Measurements from ENCODE around the gene BTG2.
"Not testable (repeated sequence)": the region's sequence is repeated elsewhere in the genome, so short reads cannot be mapped to it uniquely, and the experiment has no call there.

BTG2 gene

DNA sequence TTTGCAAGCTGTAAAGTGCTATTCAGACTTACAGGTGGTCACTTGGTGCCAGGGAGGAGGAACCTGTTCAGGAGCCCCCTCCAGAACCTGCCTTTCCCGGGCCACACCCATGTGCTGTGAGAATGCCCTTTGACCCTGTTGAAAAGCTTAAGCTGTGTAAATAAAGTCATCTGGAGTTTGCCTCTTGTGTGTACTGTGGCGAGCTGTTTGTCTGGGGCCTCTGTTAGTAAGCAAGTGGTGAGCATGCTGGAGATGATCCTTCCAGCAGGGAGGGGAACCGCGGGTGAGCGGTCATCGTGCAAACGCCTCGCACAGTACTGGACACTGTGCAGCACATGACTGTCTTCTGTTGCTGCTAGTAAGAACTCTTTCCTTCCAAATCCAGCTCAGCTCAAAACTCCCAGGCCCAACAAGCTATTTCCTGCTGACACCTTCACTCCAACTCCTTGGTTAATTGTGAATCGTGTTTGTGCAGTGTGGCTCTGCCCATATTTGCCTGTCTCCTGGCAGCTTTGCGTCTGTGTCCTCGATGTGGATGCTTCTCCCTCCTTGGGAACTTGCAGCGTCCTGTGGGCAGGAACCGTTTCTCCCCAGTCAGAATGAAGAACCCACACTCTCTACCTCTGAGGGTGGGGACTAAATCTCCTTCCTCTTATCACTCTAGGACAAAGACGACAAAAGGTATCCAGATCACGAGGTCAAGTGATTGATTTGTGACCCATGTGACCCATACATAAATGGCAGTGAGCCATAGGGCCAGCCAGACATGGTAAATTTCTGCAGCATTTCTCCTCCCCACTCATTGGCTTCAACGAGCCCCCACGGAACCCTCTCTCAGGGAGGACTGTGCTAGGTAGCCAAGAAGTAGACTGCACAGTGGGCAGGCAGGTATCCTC lies 13.9 kb upstream of the BTG2 start:
- no peak for DNase-seq (ENCODE audit: low read depth in 2 of 2, low spot score in 1 of 2)

DNA sequence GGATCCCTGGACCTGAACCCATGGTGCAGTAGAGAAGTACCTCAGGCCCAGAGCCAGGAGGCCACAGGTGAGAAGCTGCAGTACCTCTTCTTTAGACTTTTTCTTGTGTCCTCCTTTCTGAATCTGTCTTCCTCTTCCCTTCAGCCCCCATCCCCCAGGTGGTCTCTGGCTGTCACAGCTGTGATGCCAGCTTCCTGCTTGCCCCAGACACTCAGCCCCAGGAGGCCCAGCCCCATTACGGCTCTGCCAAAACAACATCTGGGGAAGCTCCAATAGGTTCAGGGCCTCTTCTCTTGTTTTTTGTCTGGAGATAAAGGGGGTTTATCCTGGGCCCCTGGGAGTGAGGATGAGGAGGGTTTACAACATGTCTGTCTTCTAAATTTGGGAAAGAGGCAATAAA lies 9.5 kb upstream of the BTG2 start:
- no peak for DNase-seq (ENCODE audit: low read depth in 2 of 2, low spot score in 1 of 2)

DNA sequence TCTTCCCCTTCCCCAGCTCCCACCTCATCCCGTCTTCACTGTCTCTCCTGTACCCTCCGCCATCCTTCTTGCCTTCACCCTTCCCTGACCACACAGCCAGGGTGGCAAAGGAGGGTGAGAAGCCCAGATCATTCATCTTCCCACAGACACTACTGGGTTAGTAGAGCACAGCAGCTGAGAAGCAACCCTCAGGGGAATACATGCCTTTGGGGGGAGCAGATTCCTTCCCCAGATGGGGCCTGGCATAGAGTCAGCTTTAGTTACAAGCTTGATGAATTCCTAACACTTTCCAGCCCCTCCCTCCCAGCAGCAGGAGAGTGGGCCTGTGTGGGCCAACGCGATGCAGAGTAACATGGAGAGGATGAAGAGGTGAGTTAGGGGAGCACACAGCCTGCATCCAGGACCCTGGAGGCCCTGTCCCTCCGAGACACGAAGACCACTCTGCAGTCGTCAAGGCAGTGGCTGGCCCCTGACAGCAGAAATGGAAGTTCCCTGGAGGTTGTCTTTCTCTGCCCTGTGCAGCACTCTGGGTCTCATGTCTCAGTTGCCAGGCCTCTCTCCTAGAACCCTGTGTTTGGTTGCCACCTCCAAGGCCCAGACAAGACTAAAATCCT lies 8.8 kb upstream of the BTG2 start:
- no peak for DNase-seq (ENCODE audit: low read depth in 2 of 2, low spot score in 1 of 2)

DNA sequence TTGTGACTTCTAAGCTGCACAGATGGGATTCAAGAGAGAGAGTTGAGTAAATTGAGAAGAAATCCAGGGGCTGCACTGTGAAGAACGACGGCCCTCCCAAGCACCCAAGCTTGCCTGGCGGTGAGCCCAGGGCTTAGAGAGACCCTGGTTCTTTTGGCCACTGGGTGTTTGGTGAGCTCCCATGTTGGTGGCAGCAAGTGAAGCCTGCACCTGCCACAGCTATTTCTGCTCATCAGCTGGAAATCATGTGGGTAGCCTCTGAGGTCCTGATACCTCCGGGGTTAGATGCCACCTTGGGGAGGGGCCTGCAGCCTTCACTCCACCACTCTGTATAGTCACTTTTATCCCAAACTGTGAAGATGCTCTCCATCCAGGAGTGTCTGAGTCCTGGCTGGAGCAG lies 6.2 kb upstream of the BTG2 start:
- no peak for DNase-seq (ENCODE audit: low read depth in 2 of 2, low spot score in 1 of 2)

DNA sequence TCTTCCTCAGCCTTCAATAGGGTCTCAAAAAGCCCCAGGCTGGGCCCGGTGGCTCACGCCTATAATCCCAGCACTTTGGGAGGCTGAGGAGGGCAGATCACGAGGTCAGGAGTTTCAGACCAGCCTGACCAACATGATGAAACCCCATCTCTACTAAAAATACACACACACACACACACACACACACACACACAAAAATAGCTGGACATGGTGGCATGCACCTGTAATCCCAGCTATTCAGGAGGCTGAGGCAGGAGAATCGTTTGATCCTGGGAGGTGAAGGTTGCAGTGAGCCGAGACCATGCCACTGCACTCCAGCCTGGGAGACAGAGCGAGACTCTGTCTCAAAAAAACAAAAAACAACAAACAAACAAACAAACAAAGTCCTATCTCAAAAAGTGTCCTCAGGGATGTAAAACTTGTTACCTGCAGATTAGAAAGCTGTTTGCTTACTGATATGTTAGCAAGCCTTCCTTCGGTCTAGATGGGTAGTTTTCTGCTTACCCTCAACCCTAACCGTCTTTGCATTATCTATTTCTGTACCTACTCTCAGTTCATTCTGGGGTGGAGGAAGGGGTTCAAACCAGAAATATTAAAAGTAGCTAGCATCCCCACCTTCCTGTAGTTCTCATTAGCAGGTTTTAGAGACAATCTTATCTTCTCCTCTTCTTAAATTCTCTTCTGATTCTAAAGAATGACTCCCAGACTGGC lies 5.4 kb upstream of the BTG2 start:
- not testable (repeated sequence) for DNase-seq (ENCODE audit: low read depth in 2 of 2, low spot score in 1 of 2)

DNA sequence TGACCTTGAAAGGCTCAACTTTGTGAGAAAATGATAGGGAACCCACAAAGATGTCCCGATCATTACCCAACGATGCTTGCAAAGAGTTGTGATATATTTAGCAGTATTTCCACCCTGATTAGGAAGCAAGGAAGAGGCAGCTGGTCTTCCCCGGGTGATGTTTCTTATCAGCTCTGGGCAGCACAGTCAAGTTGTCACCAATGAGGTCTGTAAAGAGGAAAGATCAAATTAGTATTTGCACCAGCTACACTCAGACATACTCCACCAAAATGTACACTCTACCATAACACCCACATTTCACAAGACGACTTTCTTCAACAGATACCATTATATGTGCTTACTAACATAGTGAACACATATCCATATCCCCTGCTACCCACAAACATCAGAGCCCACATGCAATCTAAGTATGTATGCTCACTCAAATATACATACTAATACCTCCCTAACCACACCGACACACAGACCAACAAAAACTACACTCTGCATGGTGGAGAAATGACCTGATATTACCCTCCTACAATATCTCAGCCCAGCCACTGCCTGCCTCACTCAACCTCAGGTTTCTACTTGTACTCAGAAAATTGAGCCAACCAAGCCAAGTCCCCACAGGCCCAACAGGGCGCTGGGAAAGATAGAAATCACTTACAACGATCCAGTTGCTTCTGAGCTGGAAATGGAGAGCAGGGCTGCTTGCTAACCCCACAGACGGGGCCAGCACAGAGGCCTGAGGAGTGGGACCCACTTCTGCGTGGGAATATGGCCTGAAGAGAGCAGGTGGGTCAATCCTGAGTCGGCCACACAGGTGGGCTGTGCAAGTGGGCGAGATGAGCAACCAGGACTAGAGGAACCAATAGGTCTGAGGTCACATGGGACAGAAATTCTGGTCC lies 4.6 kb upstream of the BTG2 start:
- no peak for DNase-seq (ENCODE audit: low read depth in 2 of 2, low spot score in 1 of 2)

DNA sequence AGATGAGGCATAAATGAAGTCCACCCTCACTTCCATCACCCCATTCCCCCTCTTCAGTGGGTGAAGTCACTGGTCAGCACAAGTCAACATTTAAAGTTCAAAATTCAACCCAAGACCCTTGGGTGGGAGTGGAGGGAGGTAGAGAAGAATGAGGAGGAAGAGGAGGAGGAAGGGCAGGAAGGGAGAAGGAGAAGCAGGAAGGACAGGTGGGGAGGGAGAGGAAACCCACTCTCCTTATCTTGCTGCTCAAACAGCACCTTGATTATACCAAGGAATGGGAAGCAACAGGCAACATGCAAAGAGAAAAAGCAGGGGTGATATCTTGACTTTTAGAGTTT lies 4.0 kb upstream of the BTG2 start:
- DNase-seq (ENCODE audit: low read depth in 2 of 2, low spot score in 1 of 2): no peak

DNA sequence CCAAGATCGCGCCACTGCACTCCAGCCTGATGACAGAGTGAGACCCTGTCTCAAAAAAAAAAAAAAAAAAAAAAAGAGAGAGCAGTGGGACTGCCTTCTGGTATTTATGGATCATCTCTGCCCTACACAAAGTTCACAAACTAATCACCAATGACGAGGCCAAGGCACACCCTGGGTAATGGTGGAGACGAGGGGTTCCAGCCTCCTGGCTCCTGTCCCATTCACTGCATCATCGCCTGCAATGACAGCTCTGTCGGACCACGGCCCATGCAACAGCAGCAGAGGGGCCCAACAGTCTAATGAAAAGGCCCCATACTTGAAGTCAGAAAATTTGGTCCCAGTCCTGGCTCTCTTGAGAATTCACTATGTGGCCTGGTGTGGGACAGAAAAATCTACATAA lies 2.9 kb upstream of the BTG2 start:
- DNase-seq (ENCODE audit: low read depth in 2 of 2, low spot score in 1 of 2): no peak

DNA sequence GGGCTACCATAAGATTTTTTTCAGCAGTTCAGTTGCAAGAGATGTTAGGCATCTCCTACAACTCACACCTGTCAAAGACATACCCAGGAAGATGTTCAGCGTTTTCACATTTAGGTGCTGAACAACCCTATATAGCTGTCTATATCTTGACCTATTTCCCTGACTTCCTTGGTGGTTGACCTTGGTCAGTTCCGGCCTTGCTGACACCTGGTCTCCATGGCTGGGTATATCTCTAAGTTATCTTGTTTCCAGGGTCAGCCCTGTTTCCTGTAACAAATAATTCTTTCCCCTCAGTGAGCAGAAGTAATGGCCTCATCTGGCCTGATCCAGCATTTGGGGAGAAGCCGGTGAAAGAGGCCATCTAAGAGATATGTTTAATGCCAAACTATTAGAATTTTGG lies 2.4 kb upstream of the BTG2 start:
- DNase-seq (ENCODE audit: low read depth in 2 of 2, low spot score in 1 of 2): no peak

DNA sequence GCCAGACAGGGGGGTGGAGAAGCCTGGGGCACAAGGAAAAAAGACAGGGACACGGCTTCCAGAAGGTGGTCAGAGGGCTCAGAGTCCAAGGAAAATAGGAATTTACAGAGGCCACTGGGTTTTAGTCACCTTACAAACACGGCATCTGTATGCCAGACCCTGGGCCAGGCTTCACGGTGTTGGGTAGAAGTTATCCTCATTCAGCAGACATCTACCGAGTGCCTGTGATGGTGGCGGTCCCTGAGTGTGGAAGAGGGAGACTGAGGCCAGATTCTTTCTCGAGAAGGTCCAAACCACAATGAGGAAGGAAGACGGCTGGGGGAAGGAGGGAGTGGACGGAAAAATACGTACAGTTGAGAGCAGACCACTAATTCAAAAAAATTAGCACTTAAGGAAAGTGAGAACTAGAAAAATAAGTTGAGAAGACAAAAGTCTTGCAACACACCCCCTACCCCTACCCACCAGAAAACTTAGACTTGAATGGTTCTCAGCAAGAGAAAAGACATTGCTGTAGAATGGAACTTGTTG lies 864 bp upstream of the BTG2 start:
- DNase-seq (ENCODE audit: low read depth in 2 of 2, low spot score in 1 of 2): no peak

DNA sequence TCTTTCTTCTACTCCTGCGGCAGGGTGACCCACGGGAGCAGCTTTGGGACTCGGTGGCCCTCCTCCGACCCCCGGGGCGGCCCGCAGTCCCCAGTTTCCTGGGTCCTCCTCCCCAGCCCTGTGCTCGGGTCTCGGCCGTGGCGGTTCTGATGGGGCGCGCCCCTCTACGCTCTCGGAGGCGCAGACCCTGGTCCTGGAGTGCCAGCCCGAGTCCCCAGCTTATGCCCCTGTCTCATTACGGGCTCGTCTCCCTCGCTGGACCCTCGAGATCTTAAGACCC lies 430 bp downstream of the BTG2 start:
- no peak for DNase-seq (ENCODE audit: low read depth in 2 of 2, low spot score in 1 of 2)

DNA sequence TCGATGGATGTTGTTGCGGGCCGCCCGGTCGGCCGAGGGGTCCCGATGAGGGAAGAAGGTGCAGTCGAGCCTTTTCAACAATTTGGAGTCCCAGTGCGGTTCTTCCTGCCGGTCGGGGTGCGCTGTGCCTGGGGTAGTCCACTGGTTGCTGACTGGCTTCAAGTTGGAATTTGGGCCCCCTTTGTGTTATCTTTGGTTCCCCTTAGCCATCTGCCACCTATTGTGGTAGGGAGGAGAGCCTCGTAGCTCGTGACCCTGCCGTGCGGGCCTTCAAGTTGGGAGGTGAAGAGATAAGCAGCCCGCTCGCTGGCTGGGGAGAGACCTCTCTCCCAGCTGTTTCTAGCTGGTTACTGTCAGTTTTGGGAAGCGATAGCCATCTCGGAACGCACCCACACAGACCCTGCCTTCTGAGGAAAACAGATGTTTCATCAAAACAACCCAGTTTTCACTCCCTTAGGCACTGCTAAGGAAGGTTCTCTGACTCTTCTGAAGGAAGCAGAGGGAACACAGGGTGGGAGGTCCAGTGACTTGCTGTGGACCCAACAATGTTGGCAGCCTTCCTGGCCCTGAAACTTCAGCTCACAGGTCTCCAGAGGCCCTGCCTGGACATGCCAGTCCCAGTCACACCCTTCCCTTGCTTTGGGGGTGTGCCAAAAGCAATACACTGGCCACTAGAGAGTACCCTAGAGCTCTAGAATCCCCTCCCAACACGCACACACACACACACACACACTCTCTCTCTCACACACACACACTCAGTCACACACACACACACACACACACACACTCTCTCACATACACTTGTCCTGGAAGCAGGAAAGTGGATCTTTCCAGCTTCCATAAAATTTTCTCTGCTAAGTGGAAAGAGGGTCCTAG lies 1.0 kb downstream of the BTG2 start:
- DNase-seq (ENCODE audit: low read depth in 2 of 2, low spot score in 1 of 2): no peak

DNA sequence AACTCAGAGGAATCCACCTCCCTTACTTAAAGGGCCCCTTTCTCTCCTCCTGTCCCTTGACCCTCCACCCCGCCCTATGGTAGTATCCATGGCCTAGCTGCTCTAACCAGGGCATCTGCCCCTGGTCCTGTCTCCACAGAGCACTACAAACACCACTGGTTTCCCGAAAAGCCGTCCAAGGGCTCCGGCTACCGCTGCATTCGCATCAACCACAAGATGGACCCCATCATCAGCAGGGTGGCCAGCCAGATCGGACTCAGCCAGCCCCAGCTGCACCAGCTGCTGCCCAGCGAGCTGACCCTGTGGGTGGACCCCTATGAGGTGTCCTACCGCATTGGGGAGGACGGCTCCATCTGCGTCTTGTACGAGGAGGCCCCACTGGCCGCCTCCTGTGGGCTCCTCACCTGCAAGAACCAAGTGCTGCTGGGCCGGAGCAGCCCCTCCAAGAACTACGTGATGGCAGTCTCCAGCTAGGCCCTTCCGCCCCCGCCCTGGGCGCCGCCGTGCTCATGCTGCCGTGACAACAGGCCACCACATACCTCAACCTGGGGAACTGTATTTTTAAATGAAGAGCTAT lies 1.7 kb downstream of the BTG2 start:
- DNase-seq (ENCODE audit: low read depth in 2 of 2, low spot score in 1 of 2): no peak

DNA sequence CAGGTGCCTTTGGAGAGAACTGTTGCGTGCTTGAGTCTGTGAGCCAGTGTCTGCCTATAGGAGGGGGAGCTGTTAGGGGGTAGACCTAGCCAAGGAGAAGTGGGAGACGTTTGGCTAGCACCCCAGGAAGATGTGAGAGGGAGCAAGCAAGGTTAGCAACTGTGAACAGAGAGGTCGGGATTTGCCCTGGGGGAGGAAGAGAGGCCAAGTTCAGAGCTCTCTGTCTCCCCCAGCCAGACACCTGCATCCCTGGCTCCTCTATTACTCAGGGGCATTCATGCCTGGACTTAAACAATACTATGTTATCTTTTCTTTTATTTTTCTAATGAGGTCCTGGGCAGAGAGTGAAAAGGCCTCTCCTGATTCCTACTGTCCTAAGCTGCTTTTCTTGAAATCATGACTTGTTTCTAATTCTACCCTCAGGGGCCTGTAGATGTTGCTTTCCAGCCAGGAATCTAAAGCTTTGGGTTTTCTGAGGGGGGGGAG lies 2.4 kb downstream of the BTG2 start:
- DNase-seq (ENCODE audit: low read depth in 2 of 2, low spot score in 1 of 2): no peak

DNA sequence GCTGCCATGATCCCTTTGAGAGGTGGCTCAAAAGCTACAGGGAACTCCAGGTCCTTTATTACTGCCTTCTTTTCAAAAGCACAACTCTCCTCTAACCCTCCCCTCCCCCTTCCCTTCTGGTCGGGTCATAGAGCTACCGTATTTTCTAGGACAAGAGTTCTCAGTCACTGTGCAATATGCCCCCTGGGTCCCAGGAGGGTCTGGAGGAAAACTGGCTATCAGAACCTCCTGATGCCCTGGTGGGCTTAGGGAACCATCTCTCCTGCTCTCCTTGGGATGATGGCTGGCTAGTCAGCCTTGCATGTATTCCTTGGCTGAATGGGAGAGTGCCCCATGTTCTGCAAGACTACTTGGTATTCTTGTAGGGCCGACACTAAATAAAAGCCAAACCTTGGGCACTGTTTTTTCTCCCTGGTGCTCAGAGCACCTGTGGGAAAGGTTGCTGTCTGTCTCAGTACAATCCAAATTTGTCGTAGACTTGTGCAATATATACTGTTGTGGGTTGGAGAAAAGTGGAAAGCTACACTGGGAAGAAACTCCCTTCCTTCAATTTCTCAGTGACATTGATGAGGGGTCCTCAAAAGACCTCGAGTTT lies 3.1 kb downstream of the BTG2 start:
- DNase-seq (ENCODE audit: low read depth in 2 of 2, low spot score in 1 of 2): no peak

DNA sequence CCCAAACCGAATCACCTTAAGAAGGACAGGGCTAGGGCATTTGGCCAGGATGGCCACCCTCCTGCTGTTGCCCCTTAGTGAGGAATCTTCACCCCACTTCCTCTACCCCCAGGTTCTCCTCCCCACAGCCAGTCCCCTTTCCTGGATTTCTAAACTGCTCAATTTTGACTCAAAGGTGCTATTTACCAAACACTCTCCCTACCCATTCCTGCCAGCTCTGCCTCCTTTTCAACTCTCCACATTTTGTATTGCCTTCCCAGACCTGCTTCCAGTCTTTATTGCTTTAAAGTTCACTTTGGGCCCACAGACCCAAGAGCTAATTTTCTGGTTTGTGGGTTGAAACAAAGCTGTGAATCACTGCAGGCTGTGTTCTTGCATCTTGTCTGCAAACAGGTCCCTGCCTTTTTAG lies 3.6 kb downstream of the BTG2 start:
- no peak for DNase-seq (ENCODE audit: low read depth in 2 of 2, low spot score in 1 of 2)

DNA sequence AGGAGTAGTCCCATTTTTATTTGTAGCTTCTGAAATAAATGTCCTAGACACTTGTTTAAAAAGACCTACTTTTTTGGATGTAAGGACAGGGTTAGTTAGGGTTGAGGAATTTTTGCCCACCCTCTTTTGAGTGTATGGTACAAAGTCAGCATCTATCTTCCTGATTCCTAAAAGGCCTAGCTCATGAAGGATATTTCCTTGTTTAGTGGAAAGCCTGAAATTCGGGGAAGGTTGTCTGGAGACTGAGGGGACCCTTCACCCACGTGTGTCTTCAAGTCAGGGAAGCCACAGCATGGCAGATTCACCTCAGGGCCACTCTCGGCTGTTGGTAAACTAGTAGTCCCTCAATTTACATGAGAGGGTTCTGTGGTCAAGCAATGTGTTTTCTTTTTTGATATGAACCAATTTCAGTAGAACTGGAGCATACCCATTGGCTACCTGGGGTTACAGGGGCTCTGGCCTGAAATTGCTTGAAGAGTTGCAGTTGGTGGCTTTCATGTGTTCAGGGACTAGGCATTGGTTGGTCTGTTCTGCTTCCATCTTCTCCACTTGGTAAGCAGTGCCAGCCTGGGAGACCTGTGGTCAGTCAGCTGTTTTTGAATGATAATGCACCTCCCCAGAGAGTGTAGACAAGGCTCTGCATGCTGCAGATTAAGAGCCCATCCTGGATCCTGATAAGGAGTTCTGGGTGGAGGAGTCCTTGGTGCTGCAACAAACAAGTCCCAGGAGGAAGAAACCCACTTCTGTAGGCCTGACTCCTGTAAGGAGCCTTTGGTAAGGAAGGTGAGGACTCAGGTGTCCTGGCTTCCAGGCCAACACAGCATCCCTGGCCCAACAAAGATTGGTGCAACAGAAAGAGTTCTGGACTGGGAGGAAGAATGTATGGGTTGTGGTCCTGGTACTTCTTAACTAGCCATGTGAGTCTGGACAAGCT lies 6.3 kb downstream of the BTG2 start:
- no peak for DNase-seq (ENCODE audit: low read depth in 2 of 2, low spot score in 1 of 2)

DNA sequence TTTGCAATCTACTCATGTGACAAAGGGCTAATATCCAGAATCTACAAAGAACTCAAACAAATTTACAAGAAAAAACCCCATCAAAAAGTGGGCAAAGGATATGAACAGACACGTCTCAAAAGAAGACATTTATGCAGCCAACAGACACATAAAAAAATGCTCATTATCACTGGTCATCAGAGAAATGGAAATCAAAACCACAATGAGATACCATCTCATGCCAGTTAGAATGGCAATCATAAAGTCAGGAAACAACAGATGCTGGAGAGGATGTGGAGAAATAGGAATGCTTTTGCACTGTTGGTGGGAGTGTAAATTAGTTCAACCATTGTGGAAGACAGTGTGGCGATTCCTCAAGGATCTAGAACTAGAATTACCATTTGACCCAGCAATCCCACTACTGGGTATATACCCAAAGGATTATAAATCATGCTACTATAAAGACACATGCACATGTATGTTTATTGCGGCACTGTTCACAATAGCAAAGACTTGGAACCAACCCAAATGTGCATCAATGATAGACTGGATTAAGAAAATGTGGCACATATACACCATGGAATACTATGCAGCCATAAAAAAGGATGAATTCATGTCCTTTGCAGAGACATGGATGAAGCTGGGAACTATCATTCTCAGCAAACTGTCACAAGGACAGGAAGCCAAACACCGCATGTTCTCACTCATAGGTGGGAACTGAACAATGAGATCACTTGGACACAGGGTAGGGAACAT lies 8.9 kb downstream of the BTG2 start:
- not testable (repeated sequence) for DNase-seq (ENCODE audit: low read depth in 2 of 2, low spot score in 1 of 2)

All from stimulated activated CD8-positive, alpha-beta memory T cell treated with anti-CD3 and anti-CD28 coated beads, Interleukin-4, amount 100 ng/mL, for 1 hour (primary cell).